AG10803 (cell line): ENCODE measurements around the gene NCLN.
A peak's percentile ranks its signal among the peaks of the same experiment; 100 is the strongest.

Experiments used
- DNase-seq: peaks from one replicate; pipeline ENCODE4 v3.0.0; 2010; ENCODE audit warnings: low read depth
- H3K4me3 ChIP-seq: 2 replicates; pipeline ENCODE4 v1.5.1; 2011; ENCODE audit warnings: mild to moderate bottlenecking, low read length, control low read depth
- TF ChIP-seq, protein P1 (sequence below): conservative IDR thresholded peaks from 2 replicates; pipeline ENCODE4 v1.5.1; 2011; ENCODE audit warnings: mild to moderate bottlenecking, low read length, control low read depth, inconsistent platforms

Gene NCLN

DNA sequence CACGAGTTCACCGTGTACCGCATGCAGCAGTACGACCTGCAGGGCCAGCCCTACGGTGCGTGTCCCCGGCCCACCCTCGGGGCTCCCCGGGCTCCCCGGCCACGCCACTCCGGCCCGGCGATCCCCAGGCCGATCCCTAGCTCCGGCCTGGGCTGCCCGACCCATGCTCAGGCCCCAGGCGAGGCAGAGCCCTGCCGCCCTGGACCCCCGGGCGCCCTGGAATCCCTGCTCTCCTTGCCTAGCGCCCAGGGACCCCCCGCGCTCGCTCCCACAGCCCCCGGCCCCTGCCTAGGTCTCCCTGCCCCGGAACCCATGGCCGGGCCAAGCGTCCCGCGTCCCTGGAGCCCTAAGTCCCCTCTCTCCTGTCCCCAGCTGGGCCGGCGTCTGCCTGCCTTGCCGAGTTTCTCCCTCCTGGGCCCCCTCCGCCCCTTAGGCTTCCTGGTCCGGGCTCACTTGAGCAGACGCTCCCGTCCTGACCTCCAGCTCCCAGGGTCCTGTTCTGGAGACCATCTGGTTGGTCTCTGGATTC lies 494 bp downstream of the NCLN start:
- DNase-seq, result no peak

DNA sequence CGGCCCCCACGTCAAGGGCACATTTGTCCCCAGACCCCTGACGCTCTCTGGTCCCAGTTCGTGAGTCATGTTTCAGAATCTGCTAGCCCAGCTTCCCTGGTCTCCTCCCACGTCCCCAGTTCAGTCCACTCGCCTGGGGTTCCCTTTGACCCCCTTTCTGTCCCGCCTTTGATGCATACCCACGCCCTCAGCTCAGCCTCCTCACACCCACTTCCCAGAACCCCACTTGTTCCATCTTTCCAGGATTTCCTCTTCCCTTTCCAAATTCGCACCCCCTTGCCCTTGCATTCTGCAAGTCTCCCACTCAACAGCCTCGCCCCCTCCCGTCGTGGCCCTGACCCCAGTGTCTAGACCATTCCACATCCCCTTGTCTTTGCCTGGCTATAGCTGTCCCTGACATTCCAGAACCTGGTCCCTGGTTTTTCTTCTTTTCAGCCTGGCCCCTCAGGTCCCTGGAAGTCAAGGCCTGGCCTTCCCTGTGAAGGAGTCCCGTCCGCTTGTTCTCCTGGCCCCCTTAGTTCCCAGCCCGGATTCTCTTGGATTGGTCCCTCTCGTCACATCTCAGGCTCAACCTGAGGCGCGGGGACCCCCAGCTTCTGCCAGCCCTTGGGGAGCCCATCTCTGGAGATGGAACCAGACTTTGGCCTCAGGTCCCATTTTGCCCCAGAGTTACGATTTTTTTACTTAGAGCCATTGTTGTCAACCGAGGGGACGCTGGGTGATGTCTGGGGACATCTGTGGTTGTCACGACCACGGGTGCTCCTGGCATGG lies 1.3 kb downstream of the NCLN start:
- peak overlapping the region; percentile 75 for H3K4me3 ChIP-seq
- TF ChIP-seq, protein P1, sequence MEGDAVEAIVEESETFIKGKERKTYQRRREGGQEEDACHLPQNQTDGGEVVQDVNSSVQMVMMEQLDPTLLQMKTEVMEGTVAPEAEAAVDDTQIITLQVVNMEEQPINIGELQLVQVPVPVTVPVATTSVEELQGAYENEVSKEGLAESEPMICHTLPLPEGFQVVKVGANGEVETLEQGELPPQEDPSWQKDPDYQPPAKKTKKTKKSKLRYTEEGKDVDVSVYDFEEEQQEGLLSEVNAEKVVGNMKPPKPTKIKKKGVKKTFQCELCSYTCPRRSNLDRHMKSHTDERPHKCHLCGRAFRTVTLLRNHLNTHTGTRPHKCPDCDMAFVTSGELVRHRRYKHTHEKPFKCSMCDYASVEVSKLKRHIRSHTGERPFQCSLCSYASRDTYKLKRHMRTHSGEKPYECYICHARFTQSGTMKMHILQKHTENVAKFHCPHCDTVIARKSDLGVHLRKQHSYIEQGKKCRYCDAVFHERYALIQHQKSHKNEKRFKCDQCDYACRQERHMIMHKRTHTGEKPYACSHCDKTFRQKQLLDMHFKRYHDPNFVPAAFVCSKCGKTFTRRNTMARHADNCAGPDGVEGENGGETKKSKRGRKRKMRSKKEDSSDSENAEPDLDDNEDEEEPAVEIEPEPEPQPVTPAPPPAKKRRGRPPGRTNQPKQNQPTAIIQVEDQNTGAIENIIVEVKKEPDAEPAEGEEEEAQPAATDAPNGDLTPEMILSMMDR, result no peak
- no peak for DNase-seq

More for the DNA sequence above, 494 bp downstream of the NCLN start:
- peak overlapping the region; percentile 75 for H3K4me3 ChIP-seq
- TF ChIP-seq, protein P1, result no peak

DNA sequence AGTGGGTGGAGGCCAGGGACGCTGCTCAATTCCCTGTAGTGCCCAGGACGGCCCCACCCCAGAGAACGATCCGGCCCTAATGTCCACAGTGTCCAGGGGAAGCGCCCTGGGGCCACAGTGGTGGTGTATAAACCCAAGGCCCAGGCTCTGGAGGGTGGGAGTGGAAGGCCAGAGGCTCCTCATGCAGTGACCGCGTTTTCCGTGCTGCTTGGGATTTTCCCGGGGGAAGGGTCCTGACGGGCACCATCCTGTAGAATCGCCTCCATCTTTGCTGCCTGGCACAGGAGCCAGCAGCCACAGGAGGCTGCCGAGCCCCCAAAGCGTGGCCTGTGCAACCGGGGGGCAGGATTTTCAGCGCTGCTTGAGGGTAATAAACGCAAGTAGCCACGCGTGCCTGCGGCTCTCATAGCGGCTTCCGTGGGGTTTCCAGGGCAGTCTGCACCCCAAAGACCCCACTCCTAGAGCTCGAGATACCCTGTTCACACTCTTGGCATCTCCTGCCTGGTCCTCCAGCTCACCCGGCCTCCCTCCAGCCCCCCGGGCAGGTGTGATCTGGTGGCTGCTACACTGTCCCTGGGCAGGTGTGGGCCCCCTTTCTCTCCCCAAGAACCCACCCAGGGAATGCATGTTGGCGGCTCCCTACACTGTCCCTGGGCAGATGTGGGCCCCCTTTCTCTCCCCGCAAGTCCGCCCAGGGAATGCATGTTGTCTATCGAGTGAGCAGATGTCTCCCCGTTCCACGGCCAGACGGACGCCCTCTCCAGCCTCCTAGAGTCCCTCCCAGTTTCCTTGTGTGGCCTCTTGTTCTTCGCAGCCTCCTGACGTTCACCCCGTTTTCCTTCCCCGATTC lies 2.2 kb downstream of the NCLN start:
- TF ChIP-seq, protein P1, result no peak
- no peak for DNase-seq
- H3K4me3 ChIP-seq, result no peak overlapping the region

DNA sequence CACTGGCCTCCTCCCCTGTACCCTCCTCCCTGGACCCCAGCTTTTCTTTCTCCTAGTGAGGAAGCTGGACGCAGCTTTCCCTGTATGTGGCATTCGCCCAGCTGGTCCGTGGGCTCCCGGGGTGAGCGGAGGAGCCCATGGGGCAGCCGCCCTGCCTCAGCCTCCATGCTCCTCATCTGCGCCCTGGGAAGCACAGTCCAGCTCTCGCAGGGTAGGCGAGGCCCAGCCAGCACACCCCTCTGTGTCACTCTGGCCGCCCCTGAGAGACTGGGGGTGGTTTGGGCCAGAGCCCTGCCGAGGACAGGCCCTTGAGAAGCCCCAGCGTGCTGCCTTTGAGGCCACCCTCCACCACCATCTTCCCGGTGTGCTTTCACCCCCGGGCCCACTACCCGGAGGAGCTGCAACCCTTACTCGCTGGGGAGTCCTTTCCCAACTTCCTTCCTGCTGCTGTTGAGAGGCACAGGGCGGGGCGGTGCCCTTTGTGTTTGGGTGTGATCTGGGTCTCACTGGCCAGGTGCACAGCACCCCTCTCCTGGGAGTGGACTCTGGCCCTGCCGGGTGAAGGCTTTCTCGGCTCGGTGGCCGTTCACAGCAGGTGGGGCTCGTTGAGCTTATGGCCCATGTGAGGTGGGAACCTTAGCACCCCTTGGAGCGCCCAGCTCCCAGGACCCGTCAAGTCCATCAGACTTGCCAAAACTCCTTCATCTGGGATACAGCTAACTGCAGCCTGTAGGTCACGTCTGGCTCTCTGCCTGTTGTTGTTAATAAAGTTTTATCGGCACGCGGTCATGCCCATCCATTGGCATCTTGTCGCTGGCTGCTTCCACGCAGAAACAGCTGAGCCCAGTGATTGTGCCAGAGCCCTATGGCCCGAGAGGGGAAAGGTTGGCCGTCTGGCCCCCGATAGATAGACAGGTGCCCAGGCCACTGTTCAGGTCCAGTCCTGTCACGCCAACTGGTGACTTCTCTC lies 3.2 kb downstream of the NCLN start:
- TF ChIP-seq, protein P1, result no peak
- DNase-seq, result no peak
- no peak overlapping the region for H3K4me3 ChIP-seq

DNA sequence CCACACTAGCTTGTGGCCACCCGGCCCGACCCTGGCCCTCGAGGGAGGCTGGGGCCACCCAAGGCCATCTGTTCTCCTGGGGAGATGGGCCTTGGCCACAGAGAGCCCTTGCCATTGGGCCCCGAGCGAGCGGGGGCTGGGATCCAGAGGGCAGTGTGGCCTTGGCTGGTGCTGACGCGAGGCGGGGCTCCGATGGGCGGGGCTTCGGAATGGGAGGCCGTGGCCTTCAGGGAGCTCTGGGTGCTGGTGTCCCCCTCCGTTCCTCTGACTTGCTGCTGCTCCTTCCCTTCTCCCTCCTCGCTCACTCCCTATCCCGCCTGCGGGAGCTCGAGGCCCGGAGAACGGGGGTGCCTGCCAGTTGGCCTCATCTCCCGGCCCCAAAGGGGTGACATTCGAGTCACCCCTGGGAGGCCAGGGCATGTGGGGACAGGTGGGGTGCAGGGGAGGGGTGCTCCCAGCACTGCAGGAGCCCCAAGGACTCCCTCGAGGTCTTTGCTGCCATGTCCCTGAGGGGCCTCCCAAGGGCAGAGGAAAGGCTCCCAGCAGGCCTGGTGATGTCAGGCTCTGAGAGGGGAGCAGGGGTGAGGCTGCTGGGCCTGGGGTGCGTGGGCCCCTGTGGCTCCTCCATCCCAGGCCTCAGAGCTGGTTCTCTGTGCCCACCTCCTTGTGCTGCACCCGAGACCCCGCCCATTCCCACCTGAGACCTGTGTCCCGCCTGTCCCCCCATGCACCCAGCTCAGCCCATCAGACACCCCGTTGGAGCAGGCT lies 4.2 kb downstream of the NCLN start:
- H3K4me3 ChIP-seq, result no peak overlapping the region
- TF ChIP-seq, protein P1, result no peak
- no peak for DNase-seq

DNA sequence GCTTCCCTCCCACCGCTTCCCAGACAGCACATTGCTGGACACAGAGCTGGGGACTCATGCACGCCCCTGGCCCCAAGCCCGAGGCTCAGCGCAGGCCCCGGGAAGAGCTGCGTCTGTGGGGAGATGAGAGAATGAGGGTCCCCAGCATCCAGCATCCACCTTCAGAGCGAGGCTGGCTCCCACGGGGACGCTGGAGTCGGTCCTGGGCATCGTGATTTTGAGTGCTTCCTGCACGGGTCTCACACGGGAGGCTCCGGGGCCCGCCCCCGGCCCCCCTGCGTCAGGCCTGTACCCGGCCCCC lies 4.7 kb downstream of the NCLN start:
- no peak for DNase-seq
- no peak overlapping the region for H3K4me3 ChIP-seq
- TF ChIP-seq, protein P1, result no peak
